GM21390 (cell line): Measurements from ENCODE around the gene SRSF2.
"Not testable (repeated sequence)": the region's sequence is repeated elsewhere in the genome, so short reads cannot be mapped to it uniquely, and the experiment has no call there.

Experiments used
- ATAC-seq: cut with Tn5 transposase; IDR thresholded peaks from one replicate; pipeline ENCODE4 v1.9.1; 2021; ENCODE audit not compliant: unreplicated experiment

SRSF2 gene

DNA sequence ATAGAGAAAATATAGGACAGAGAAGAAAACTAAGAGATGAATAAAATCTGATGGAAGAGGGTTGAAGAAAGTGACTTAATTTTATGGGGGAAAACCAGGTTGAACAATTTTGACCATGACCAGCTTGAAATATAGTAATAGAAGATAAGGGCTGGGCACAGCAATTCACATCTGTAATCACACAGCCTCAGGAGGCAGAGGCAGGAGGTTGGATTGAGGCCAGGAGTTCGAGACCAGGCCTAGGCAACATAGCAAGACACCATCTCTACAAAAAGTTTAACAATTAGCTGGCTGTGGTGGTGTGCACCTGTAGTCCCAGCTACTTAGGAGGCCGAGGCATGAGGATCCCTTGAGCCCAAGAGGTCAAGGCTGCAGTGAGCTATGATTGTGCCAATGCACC, 35.1 kb downstream of the SRSF2 start:
- ATAC-seq = no peak

DNA sequence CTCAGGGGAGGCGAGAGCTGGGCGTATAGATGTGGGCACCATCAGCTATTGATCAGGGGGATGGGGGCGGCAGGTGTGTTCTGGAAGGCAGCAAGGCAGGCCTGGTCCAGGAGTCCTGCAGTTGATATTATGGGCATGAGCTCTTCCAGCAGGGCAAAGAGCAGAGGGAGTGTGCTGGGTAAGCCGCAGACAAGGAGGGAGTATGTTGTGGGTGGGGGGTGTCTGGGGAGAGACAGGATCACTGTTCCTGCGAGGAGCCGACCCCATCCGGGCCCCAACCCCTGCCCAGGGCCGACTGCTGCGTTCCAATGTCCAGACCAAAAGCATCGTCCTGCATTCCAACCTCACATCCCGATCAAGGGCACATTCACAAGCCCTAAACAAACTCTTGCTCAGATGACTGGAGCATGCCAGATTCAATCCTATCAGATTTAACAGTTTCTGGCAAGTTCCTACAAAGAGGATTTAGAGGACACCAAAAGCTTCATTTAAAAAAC, 35.6 kb downstream of the SRSF2 start:
- no peak for ATAC-seq

DNA sequence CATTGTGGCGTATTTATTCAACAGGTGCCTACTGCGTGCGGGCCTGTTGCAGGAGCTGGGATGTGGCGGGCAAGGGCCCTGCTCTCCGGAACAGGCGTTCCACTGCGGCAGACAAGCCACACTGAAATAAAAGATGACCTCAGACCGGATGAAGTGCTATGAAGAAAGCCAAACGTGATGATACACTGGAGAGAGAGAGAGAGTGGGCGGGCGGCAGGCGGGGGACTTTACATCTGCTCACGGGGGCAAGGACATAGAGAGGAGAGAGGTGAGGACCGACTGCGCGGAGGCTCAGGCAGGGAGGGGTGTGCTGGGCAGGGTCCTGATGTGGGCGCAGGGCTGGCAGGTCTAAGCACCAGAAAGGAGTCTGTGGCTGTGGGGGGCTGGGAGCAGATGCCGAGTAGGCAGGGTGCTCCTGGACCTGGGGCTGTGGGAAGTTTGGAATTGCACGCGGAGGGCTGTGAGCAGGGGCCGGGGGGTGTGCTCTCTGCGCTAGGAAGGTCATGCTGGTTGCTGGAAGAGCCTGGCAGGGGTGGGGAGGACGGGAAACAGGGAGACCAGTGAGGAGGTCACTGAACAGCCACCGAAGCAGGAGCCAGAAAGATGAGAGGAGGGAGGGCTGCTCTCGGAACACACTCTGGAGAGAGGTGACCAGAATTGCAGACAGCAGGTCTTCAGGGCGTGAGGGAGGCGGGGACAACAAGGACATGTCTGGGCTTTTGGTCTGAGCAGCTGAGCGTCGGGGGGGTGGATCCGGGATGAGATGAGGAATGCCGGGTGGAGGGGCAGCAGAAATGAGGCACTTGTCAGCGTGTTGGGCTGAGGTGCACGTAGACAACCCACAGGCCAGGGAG, 36.3 kb downstream of the SRSF2 start:
- ATAC-seq = no peak

DNA sequence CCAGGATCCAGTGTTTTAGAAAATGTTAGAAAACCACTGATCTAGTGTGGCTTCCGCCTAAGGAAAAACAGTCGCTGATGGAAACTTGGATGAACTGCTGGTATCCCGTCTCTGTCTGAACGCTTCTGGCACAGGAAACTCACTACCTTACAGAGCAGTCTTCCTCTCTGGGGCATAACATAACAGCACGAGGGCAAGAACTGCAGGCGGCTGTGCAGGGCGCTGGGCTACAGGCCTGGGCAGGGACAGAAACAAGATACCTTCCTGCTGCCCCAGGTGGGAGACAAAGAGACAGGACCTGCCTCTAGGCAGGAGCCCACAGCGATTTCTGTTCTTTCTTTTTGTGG, 36.9 kb downstream of the SRSF2 start:
- no peak for ATAC-seq

DNA sequence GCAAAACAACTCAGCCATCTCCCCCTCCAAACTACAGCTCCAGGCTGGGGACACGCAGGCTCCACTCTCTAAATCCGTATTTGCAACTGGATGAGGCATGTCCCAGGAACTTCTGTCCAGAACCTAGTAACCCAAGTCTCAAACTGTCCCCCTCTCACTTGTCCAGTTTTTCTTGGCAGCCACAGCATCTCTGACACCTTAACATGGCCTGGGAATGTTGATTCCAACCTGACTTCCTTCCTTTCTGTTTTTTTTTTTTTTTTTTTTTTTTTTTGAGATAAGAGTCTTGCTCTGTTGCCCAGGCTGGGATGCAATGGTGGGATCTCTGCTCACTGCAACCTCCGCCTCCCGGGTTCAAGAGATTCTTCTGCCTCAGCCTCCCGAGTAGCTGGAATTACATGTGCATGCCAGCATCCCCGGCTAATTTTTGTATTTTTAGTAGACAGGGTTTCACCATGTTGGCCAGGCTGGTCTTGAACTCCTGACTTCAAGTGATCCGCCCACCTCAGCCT, 38.6 kb downstream of the SRSF2 start:
- not testable (repeated sequence) for ATAC-seq

DNA sequence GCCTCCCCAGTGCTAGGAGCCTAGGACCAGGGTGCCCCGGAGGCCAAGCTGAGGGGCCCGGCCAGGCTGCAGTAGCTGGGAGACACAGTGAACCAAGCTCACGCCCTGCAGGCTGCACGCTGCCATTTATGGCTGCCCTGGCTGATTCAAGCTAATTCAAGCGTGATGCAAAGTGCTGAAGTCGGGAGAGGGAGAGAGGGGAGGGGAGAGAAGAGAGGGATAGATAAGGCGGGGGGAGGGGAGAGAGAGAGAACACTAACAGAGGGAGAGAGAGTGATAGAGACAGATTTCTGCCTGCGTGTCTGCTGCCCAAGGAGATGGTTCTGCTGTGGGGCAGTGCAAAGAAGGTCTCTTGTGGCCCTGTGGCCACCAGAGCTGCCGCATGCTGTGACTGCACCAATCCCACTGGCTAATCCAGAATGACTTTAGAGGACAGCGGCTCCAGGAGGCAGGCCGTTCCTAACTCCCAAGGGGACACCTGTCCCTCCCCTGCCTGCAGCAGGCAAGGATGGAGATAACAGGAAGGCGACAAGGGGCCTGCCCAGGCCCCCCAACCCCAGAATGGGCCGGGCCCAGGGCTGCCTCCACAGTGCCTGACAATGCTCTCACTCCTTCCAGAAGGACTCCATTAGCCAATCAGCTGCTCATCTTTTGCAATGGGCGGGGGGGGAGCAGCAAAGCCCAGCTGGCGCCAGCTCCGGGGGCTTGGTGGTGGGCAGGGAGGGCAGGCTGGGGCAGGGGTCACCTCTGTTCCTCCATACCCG, 39.2 kb downstream of the SRSF2 start:
- ATAC-seq = no peak

DNA sequence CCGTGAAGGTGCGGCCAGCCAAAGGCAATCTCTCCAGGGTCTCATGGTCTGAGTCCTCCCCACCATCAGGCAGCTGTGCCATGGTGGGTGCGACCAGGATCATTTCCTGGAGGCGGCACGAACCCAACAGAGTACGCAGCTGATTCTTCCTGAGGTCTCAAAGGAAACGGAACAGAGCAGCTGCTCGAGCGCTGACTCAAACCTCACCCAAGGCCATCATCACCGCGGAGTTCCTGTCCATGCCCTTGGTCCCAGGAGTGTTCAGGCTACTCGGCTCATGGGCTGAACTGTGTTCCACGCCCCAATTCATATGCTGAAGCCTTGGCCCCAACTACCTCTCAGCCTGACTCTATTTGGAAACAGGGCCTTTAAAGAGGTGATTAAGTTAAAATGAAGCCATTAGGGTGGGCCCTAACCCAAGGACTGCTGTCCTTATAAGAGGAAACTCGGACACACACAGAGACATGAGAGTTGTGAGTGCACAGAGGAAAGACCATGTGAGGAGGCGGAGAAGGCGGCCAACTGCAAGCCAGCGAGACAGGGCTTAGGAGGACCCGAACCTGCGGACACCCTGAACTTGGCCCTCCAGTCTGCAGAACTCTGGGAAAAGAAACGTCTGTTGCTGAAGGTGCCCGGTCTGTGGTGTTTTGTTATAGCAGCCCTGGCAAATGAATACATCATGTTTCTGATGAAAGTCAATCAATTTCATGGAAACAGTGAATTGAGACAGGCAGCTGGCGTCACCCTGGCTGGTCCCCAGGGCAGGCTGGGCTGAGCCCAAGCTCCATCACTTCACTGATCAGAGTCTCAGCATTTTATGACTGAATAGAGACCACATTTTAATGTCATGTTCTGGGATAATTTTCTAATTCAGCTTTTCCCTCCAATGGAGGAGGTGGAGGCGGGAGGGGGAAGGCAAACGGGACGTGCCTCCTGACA, 40.1 kb downstream of the SRSF2 start:
- no peak for ATAC-seq

DNA sequence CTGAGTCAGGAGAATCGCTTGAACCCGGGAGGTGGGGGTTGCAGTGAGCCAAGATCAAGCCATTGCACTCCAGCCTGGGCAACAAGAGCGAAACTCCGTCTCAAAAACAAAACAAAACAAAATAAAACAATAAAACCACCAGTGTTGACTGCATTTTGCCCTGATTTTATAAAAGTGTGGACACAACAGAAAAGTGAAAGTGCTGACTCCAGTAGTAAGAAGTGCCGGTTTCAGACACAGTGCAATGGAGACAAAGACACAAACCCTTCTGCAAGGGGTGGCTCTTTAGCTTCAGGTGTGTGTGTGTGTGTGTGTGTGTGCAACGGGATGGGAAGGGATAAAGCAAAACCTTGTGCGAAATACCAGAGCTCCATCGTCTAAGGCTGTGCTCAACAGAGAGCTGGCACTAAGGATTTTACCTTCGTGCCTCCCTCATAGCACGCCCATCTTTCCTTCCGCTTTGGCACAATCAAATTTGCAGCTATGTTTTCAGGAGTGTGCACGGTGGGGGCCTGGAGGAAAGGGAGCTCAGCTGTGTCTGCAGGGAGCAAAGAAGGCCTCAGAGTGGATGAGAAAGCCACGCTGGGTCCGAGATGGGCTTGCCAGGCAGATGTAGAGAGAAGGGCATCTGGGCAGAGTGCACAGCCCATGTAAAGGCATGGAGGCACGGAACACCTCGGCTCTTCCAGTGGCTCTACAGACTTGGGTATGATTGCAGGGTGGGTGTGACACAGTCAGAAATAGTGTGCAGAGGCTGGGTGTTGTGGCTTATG, 41.9 kb downstream of the SRSF2 start:
- no peak for ATAC-seq

DNA sequence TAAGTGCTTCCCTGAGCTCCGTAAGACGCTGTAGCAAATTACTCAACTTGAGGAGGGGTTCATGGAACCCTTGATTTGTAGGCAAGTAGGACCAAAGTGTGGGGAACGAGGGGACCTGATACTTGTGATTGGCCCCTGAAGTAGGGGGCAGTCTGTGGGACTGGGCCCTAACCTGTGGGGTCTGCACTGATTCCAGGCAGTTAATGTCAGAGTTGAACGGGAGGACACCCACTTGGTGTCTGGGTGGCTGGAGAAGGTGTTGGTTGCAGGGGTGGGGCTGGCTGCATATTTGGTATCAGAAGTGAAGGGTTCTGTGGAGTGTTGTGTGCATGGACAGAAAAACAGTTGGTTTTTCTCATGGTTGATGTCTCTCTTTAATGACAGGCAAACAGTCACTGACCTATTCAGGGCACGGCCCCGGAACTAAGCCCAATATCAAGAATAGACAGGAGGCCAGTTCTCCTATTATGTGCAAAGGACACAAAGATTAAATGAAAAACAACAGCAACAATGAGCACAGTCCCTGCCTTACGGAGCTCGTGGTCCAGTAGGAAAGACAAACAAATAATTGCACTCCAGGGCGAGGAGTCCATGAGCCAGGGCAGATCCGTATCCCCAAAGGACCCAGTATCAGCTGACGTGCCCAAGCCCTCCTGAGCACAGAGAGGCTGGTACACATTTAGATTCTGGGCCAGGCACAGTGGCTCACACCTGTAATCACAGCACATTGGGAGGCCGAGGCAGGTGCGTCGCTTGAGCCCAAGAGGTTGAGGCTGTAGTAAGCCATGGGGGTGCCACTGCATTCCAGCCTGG, 45.5 kb downstream of the SRSF2 start:
- ATAC-seq = no peak

DNA sequence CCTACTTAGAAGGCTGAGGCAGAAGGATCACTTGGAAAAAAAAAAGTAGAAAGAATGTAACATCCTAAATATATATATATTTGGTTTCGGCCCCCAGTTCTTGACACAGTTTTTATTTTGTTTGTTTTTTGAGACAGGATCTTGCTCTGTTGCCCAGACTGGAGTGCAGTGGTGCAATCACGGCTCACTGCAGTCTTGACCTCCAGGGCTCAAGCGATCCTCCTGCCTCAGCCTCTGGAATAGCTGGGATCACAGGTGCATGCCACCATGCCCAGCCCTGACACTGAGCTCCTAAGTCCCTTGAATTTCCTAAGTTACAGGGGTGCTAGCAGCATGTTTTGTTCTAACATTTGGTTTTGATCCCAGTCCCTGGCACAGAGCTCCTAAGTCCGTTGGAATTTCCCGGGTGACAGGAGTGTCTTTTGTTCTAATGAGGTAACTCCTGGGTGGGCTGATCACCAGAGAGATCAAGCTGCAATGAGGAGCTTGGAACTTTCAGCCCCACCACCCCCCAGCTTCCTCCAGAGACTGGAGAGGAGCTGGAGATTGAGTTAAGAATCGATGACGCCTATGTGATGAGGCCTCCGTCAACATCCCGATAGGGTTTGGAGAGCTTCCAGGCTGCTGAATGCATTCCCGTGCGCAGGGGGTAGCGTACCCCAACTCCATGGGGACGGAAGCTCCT, 46.4 kb downstream of the SRSF2 start:
- no peak for ATAC-seq

DNA sequence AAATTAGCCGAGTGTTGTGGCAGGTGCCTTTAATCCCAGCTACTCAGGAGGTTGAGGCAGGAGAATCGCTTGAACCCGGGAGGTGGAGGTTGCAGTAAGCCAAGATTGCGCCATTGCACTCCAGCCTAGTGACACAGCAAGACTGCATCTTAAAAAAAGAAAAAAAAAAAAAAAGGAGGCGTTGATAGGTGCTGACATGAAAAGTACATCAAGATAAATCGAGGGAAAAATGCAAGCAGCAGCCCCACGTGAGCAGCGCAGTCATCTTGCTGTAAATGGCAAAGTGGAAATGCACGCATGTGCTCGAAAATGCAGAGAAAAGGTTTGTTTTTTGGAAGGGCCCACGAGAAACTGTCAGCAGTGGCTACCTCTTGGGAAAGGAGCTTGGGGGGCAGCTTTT, 47.3 kb downstream of the SRSF2 start:
- ATAC-seq = no peak

DNA sequence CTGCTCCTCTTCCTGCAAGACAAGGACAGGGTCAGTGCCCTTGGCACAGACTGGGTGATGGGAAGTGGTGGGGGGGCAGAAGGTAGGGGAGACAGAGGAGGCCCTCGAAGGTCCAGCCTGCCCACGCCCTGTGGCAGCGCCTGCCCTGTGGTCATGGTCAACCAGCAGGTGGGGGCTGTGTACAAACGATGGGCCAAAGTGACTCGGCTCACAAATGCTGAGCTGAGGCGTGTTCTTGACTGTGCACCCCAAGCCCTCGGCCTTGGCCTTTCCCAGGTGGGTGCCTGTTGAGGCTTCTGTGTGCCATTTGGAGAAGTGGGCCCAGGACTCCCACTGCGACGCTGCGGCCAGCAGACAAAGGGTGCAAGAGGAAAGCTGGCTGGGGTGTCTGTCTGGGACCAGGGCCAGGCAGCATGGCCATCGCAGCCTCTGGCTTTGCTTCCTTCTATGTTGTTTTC, 48.9 kb downstream of the SRSF2 start:
- ATAC-seq = no peak

DNA sequence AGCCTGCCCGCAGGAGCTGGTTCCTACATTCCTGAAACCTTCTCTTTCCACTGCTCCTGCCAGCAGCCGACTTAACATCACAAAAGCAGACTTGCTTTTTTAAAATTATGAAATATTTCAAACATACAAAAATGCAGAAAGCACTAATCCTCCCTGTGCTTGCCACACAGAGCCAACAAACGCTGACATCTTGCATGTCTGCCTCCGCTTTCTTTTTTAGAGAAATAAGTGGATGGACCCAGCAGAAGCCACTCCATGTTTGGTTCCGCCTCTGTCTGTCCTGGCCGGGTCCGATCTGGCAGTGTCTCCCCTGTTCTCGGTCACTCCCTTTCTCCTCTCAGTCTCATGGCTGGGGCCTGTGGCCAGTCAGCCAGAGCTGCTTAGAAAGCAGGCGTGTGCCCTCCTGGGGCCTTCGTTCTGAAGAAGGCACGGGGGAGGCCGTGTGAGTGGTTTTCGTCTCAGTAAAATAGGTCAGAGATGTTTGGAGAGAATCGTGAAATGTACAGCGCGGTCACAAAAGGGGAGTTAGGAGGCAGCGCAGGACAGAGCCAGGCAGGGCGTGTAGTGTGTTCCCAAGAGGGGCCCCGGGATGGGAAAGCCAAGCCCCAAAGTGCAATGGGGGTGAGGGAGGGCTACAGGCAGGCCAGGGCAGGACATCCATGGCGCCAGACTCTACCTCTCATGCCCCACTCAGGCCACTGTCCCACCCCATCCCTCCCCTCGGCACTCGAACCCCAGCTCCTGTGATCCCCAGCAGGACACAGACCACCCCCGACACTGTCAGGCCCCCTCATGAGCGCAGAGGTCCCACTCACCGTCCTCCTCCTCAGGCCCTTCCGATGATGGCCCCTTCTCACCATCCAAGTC, 49.6 kb downstream of the SRSF2 start:
- no peak for ATAC-seq

DNA sequence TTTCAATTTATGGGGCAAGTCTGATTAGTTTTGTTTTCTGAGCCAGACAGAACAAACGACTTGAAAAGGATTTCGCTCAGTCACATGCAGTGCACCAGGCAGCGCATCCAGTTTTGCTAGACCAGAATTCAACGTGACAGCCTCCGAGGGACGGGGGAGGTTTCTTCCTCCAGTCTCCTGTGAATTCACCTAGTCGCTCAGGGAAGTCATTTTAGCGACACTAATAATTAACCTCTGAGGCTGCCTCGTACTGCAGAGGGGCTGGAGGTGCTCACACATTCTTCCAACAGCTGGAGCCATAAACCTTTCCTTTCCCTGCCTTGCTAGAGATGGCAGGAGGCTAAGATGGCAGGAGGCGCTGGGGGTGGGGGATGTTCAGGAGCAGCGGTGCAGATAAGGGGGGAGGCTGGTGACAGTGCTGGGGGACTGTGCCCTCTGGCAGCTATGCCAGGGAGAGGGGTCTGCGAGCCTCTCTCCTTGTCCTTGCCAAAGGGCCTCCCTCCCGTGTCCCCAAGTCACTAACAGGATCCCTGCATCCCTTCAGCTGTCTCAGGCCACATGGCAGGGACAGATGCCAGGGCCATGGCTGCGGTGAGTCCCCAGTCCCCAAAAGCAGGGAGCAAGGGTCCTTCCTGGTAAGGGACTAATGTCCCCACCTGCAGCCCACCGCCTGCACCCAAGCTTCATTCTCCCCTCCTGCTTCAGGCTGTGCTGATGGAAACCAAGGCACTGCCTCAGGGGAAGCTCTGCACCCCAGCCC, 50.4 kb downstream of the SRSF2 start:
- no peak for ATAC-seq

DNA sequence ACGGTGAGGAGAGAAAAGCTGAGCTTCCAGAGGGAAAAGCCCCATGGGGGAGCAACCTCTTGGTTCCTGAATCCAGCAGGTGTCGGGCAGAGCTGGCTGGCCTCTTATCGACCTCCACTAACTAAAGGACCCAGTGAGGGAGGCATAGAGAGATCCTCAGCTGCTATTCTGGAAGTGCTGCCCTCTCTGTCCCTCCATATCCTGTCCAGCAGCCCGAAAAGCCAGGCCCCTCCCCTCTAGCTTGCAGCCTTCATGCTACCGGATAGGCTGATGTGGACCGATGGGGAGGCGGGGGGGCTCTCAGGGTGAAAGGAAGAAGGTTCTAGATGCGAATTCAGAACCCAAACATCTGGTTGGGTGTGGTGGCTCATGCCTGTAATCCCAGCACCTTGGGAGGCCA, 51.3 kb downstream of the SRSF2 start:
- ATAC-seq = no peak

DNA sequence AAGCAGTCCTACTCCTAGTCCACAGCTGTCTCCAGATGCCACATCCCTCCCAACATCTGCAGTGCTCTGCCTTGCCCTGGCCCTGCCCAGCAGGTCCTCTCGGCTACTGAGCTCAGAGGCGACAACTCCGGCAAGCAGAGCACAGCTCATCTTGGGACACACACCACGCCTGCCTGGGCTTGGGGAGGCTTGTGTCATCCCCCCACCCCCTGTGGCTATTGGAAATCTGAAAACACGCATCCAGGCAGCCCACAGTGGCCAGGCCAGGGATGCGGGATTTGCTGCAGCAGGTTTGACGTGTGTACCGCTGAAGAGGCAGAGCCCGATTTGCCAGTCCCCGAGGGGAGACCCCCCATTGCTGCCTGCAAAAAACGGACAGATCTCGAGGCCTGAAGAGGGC, 51.8 kb downstream of the SRSF2 start:
- ATAC-seq = no peak

DNA sequence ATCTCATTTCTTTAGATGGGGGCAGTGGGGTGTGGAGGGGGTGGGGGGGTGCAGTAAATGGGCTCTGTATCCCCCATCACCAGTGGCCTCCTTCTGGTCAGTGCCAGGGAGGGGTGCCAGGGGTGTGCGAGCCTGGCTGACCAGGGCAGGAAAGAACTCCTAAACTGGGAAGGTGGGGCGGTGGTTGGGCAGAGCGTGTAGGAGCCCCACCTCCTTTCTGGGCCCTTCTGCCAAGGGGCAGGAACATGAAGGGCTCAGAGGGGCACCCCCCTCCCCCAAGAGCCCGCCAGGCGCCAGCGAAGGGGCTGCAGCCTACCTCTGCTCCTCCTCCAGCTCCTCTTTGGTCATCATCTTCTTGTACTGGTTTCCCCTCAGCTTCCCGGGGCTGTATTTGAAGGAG, 52.4 kb downstream of the SRSF2 start:
- ATAC-seq = no peak
